Spleen (tissue), 11 donors: ENCODE results near the gene TNS1. TPM values are rescaled to one million over a fixed set of nuclear protein-coding genes. Genes with fewer than 3 reads are reported as not detected.

Experiments used
- DNase-seq: peaks from one replicate; pipeline ENCODE4 v3.0.0-alpha.2; 2020
- H3K27ac ChIP-seq, 8 donors: fragments of 200-600 bp; sonication (generic) in 7 of 8; 1 replicate in 4 of 8; 2 replicates in 4 of 8; pipeline versions ENCODE4 v1.5.0 to v1.8.0; 2016 to 2021; ENCODE audit warnings: inconsistent platforms in 4 of 8, mild to moderate bottlenecking in 4 of 8, moderate library complexity in 1 of 8
- H3K27me3 ChIP-seq, 7 donors: fragments of 200-600 bp; sonication (generic) in 6 of 7; replicated peaks in 1 of 7; 1 replicate in 4 of 7; 2 replicates in 3 of 7; pipeline versions ENCODE4 v1.5.0 to v1.8.0; 2016 to 2021; ENCODE audit warnings: inconsistent platforms in 3 of 7, mild to moderate bottlenecking in 1 of 7
- H3K36me3 ChIP-seq, 6 donors: fragments of 200-600 bp; sonication (generic) in 5 of 6; 1 replicate in 4 of 6; 2 replicates in 2 of 6; pipeline versions ENCODE4 v1.5.0 to v1.8.0; 2016 to 2021; ENCODE audit warnings: inconsistent platforms in 2 of 6
- H3K4me1 ChIP-seq, 6 donors: fragments of 200-600 bp; sonication (generic) in 5 of 6; 1 replicate in 3 of 6; 2 replicates in 3 of 6; pipeline versions ENCODE4 v1.5.0 to v1.8.0; 2016 to 2021; ENCODE audit warnings: inconsistent platforms in 3 of 6
- H3K4me3 ChIP-seq, 8 donors: fragments of 200-600 bp; sonication (generic) in 7 of 8; 1 replicate in 4 of 8; 2 replicates in 4 of 8; pipeline versions ENCODE4 v1.5.0 to v1.8.0; 2016 to 2021; ENCODE audit warnings: inconsistent platforms in 4 of 8, mild to moderate bottlenecking in 4 of 8, moderate library complexity in 2 of 8
- H3K9me3 ChIP-seq, 8 donors: fragments of 200-600 bp; sonication (generic) in 7 of 8; 1 replicate in 4 of 8; 2 replicates in 4 of 8; pipeline versions ENCODE4 v1.5.0 to v1.8.0; 2016 to 2021; ENCODE audit warnings: inconsistent platforms in 4 of 8
- CTCF ChIP-seq, 11 experiments: fragments of 200-600 bp in 7 of 11; fragments of 450-650 bp in 4 of 11; sonication (generic) in 4 of 11; IDR thresholded peaks in 8 of 11; conservative IDR thresholded peaks in 3 of 11; 1 replicate in 7 of 11; 2 replicates in 4 of 11; pipeline versions ENCODE4 v1.4.0 to v1.8.0; 2016 to 2021; ENCODE audit warnings: antibody characterized with exemption in 11 of 11, inconsistent platforms in 4 of 11, mild to moderate bottlenecking in 1 of 11
- POLR2A ChIP-seq, 3 donors: fragments of 450-650 bp; IDR thresholded peaks; one replicate each; pipeline ENCODE4 v1.5.1; 2017; ENCODE audit warnings: antibody characterized with exemption in 3 of 3, mild to moderate bottlenecking in 1 of 3
- POLR2AphosphoS5 ChIP-seq, 3 donors: sonication (generic); formaldehyde crosslinking; IDR thresholded peaks; one replicate each; pipeline ENCODE4 v1.5.1; 2017; ENCODE audit warnings: antibody characterized with exemption in 3 of 3
- WGBS, 5 donors: extraction: QIAGEN DNeasy Blood & Tissue Kit in 3 of 5; methylation state at CpG; one replicate each; pipeline versions ENCODE4 v1.1.5 to v1.1.7; 2013 to 2018; 5-methylcytosine and 5-hydroxymethylcytosine counted together
- intact Hi-C: fragments of 100-400 bp; cut with DNase I; formaldehyde crosslinking; loops from one replicate; pipeline ENCODE4 v1.15.0; 2023; ENCODE audit warnings: low total_unique reads
- polyA plus RNA-seq, 3 donors: library from polyadenylated mRNA; stranded (reverse); fragments of 200-250 nt; gene quantifications; one replicate each; pipeline ENCODE4 v1.2.1, GENCODE V29; 2013
- total RNA-seq, 7 donors: library from RNA; depleted of rRNA in 3 of 7; stranded (reverse); fragments of >200 nt in 3 of 7; fragmentation: NEBNext Ultra II Directional in 4 of 7; extraction: Animal tissue kit (Norgen Biotek cat#: 25700) in 4 of 7; gene quantifications; one replicate each; pipeline versions ENCODE4 v1.1.0 to v1.2.1, GENCODE V29; 2016 to 2021
- donor health status: healthy with polysubstance abuse.
- donor health status: DM: no; HTN: no; CAD: no; lungs with moderate emphysema.
- donor health status: DM: no; HTN: no; CAD: no.
- donor health status: Bipolar disorder and iron deficiency.
- donor health status: healthy.
- donor health status: DM: no; HTN: no; CAD: no.
- donor health status: DM: yes; HTN: yes; CAD: no.

The TNS1 gene
- total and polyA plus RNA-seq, 10 donors, result 6.9 to 580 (median 246) TPM

- intact Hi-C loops, result loop anchor here (10.0 kb wide), 2 partner anchors 252 to 292 kb away; no protein-coding TSS in a partner anchor
- no peak overlapping the region for H3K27ac ChIP-seq
- no peak overlapping the region for H3K4me3 ChIP-seq
- H3K4me1 ChIP-seq, result peaks cover 0 to 10% (median 2%) of the 10 kb centered on the region in 6 donors
- no peak for TF ChIP-seq POLR2AphosphoS5 (IDR thresholded peaks at IDR 0.05)
- TF ChIP-seq POLR2A (IDR thresholded peaks at IDR 0.05), result no peak
- TF ChIP-seq CTCF (IDR thresholded peaks at IDR 0.05 in 8 of 11, conservative IDR thresholded peaks at IDR 0.05 in 3 of 11), result no peak
- DNase-seq, result no peak
- peaks cover 0 to 17% (median 15%) of the 10 kb centered on the region in 8 donors for H3K9me3 ChIP-seq
- H3K36me3 ChIP-seq, result peaks cover 0 to 52% (median 4%) of the 10 kb centered on the region in 6 donors
- H3K27me3 ChIP-seq, result no peaks in the 10 kb centered on the region
Observed at GRCh38 chr2:217783243-217783642, 219.6 kb downstream of the TNS1 start.

DNA sequence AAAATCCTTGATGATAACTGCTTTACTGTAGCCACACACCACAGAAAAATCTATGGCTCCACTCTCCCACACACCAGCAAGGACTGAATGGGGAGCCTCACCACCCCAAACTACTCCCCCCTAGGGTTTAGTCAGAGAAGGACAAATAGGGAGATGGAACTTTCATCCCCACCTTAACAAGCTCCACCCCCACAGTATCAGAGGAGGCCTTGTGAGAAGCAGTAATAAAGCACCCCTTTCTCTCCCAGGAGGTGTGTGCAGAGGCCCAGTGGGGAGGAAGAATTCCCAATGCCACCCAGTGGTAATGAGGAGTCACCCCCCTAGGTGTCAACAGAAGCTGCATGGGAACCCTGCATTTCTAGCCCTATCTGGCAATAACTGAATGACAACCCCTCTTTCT lies 224.9 kb downstream of the TNS1 start:
- intact Hi-C loops, result no loop called here
- TF ChIP-seq POLR2AphosphoS5 (IDR thresholded peaks at IDR 0.05) (no peak), CTCF (IDR thresholded peaks at IDR 0.05 in 8 of 11, conservative IDR thresholded peaks at IDR 0.05 in 3 of 11) (no peak), POLR2A (IDR thresholded peaks at IDR 0.05) (no peak)
- H3K27me3 ChIP-seq, result no peaks in the 10 kb centered on the region
- no peak overlapping the region for H3K4me3 ChIP-seq
- peaks cover 0 to 38% (median 0%) of the 10 kb centered on the region in 6 donors for H3K36me3 ChIP-seq
- no peaks in the 10 kb centered on the region for H3K4me1 ChIP-seq
- peaks cover 0 to 4% (median 2%) of the 10 kb centered on the region in 8 donors for H3K9me3 ChIP-seq
- no peak for DNase-seq
- H3K27ac ChIP-seq, result no peak overlapping the region

- H3K27ac ChIP-seq, result no peak overlapping the region
- no peak for DNase-seq
- H3K4me1 ChIP-seq, result no peaks in the 10 kb centered on the region
- no peak overlapping the region for H3K4me3 ChIP-seq
- no peak for TF ChIP-seq CTCF (IDR thresholded peaks at IDR 0.05 in 8 of 11, conservative IDR thresholded peaks at IDR 0.05 in 3 of 11)
- no peak for TF ChIP-seq POLR2A (IDR thresholded peaks at IDR 0.05)
- TF ChIP-seq POLR2AphosphoS5 (IDR thresholded peaks at IDR 0.05), result no peak
- intact Hi-C loops, result no loop called here
- no peaks in the 10 kb centered on the region for H3K9me3 ChIP-seq
- H3K27me3 ChIP-seq, result no peaks in the 10 kb centered on the region
- peaks cover 0 to 39% (median 0%) of the 10 kb centered on the region in 6 donors for H3K36me3 ChIP-seq
Observed at GRCh38 chr2:217776631-217777030, 226.2 kb downstream of the TNS1 start.

- Histone ChIP-seq H3K27ac (no peak overlapping the region), H3K27me3 (no peaks in the 10 kb centered on the region), H3K4me1 (no peaks in the 10 kb centered on the region), H3K4me3 (no peak overlapping the region), H3K36me3 (peaks cover 0 to 35% (median 0%) of the 10 kb centered on the region in 6 donors), H3K9me3 (no peaks in the 10 kb centered on the region)
- no peak for TF ChIP-seq POLR2A (IDR thresholded peaks at IDR 0.05)
- TF ChIP-seq CTCF (IDR thresholded peaks at IDR 0.05 in 8 of 11, conservative IDR thresholded peaks at IDR 0.05 in 3 of 11), result no peak
- no peak for TF ChIP-seq POLR2AphosphoS5 (IDR thresholded peaks at IDR 0.05)
- DNase-seq, result no peak
- 64 to 85% (median 74%) methylated on average over 4 of the region's 4 CpGs for WGBS, 5 donors
- intact Hi-C loops, result no loop called here
Observed at GRCh38 chr2:217775920-217776503, 226.8 kb downstream of the TNS1 start.
